HG03342 (cell line): ENCODE measurements around the gene PFKP.
"Not testable (repeated sequence)": the region's sequence is repeated elsewhere in the genome, so short reads cannot be mapped to it uniquely, and the experiment has no call there.

Experiments used
- ATAC-seq: cut with Tn5 transposase; IDR thresholded peaks from one replicate; pipeline ENCODE4 v1.9.1; 2021; ENCODE audit warnings: mild to moderate bottlenecking, moderate library complexity; ENCODE audit not compliant: unreplicated experiment

PFKP gene

DNA sequence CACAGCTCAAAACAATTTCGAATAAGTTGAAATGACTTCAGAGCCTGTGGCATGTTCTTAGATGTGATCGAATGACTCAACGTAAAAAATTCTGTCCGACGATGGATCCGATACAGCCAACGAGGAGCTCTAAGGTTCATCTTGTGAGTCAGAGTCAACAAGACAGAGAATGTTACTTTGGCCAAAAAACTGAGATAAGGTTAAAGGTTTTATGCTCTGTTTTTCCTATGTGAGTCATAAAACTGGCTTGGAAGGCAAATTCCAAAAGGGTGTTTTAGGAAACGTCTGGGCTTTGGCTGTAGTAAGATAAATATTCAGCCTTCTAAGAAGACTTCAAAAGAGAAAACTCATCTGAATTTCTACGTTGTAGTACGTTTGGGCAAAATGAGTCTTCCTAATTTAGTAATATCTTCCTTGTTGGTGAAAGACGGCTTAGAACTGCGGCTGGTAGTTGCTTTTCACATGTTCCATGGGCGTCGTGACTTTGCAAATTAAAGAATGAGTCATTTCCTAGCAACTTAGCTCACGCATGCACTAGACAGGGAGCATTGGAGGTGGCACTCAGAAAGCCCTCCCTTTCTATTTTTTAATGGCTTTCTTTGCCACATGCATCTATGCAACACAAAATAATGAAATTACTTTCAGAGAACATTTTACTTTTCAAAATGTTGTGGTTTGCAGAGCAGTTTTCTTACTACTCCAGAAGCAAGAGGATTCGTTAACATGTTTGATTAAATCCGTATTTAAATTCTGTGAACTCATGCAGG is 28.2 kb downstream of the PFKP start:
- peak; percentile 73 for ATAC-seq

DNA sequence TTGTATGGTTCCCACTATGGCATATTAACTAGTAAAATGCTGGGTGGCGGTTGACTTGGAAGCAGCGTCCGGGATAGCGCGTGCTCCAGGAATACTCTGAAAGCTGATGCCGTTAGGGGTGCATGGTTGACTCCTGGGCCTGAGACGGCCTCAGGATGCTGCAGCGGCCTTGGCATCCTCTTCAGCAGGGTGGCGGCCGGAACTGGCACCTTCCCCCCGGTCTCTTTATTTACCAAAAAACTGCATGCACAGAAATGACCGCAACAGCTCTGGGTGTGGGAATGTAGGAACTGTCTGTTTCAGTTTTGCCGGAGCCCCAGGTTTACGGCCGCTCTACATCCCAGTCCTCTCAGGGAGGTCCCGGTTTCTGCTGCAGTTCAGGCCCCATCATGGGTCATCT is 28.8 kb downstream of the PFKP start:
- no peak for ATAC-seq

DNA sequence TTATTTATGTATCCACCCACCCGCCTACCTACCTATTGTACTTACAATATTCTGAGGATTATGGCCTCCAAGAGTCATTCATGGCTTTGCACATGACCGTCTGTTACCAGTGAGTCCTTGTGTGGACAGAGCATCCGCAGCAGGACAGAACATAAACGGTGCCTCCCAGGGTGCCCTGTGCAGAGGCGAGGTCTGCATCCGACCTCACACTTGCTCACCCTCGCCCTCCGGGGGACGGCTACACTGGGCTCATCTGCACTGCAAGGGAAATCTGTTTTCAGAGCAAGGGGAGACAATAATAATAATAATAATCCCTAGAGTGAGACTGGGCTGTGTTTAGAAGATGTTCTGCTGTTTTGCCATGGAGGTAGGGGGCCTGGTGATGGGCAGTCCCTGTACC is 29.8 kb downstream of the PFKP start:
- ATAC-seq: no peak

DNA sequence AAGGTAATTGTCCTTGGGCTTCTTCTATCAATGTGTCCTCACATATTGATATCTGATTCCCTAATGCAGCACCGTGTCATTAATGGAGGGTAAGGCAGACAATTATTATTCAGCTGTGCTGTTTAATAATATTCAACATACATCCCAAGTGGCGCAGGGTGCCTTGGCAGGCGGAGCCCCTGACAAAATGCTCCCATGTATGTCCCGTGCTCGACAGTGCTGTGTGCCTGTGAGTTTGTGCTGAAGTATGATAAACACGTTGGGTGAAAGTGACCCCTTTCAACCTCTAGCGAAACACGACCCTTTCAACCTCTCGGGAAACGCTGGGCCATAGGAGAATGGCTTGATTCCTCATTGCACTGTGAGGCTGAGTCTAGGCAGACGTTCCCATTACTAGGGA is 31.3 kb downstream of the PFKP start:
- ATAC-seq: no peak

DNA sequence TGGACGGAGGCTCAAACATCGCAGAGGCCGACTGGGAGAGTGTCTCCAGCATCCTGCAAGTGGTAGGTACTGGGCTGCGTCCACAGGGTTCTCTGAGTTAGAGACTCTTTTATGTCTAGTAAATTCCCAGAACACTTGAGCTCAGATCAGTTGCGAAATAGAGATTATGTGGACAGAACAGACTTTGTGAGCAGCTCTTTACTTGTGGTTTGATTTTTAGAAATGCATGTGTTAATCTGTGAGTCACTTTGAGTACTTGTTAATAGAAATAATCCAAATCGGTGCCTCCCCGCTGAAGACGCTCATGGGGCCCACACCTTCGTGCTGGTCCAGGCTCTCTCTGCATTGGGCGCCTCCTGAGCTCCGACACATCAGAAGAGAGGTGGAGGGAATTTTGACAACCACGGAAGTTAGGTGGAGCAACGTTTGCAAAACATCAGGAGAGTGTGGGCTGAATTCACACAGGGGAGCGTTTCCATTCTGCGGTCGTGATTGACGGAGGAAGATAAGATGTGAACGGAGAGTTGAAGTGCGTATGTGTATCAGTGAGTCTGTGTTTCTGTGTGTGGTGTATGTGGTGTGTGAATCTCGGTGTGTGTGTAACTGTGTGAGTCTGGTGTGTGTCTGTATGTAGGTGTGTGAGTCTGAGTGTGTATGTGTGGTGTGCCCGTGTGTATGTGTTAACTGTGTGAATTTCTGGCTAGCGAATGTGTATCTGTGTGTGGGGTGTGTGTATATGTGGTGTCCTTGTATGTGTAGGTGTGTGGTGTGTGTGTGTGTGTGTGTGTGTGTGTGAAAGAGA is 32.1 kb downstream of the PFKP start:
- ATAC-seq: no peak

DNA sequence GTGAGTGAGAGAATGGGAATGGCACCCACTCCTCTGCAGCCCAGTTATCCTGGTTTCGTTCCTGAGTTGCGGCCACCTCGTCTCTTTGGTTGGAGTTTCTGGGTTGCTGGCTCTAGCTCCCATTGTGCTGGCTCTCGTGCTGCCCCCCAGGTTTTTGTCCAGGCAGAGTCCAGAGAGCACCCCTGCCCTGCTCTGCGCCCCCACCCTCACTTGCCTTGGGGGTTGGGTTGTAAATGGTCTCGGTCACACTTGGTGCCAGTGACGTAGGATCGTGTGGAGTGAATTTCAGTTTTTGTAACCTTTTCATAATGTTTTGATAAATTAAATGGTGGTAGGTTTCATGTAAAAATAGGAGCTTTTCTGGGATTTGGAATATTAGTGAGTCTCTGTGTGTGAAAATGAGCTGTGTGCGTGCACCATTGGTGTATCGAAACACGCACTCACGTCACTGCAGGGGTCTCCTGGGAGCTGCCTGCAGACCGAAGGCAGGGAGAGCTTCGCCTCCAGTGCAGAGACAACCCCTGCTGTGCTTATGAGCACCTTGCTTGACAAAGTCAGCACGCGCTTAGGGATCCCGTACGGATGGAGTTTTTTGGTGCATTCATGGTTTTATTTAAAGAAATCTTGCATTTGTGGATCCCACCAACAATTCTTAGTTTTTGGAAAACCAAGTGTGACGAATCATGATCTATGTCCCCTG is 32.9 kb downstream of the PFKP start:
- no peak for ATAC-seq

DNA sequence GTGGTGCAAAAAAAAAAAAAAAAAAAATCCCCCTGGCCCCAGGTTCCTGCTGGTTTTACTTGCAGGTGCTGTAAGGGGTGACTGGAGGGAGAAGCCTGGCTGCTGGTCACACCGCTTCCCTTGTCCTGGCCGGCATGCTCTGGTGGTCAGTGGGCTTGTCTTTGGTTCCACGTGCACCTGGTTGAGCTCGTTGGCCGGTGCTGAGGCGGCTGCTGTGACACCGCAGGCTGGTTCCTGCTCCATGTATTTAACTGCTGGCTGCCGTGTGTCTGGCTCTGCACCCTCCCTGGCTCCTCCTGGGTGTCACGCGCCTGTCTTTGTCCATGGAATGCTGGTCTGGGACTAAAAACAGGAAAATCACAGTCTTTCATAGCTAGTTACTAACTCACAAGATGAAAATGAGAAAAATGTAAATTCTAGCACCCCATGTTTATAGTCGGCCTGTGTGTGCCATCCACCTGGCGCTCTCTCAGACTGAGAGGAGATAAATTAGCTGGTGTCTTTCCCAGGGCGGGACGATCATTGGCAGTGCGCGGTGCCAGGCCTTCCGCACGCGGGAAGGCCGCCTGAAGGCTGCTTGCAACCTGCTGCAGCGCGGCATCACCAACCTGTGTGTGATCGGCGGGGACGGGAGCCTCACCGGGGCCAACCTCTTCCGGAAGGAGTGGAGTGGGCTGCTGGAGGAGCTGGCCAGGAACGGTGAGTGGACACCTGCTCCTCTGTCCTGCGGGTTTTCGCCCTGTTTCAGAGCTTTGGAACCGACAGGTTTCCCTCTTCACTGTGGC is 33.7 kb downstream of the PFKP start:
- ATAC-seq: no peak

DNA sequence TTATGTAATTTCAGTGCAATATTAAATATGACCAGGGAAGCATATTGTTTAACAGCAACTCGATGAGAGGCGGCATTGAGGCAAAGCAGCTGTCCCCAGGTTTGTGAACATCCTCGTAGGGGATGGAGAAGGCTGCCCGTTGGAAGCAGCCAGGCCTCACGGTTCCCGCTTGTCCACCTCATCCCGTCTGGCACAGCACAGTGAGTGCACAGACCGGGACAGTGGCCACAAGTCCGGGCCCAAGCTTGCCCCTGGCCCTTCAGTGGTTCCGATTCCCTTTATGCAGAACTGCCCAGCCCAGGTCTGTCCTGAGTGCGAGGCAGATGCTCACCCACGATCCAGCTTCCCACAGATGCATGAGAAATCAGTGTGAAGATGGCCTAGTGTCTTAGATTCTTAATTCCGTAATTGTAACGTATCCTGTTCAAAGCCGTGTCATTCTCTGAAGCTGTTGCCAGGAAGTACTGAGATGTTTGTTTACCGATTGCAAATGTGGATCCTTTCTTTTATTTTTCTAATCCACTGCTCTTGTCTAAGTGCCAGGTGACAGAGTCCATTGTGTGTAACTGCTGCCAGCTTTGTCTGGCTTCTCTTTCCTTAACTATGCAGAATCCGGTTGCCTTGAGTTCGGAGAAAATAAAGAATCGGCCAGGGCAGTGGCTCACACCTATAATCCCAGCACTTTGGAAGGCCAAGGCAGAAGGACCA is 35.5 kb downstream of the PFKP start:
- no peak for ATAC-seq

DNA sequence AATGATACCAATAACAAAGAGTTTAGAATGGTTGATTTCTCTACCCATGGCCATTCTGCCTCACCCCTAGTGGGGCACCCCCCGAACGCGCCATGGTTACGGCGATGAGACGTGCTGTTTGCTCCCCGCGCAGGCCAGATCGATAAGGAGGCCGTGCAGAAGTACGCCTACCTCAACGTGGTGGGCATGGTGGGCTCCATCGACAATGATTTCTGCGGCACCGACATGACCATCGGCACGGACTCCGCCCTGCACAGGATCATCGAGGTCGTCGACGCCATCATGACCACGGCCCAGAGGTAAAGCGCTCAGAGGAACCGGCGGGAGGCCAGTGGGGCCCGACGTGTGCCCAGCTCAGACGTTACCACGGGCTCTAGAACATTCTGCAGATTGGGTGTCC is 36.3 kb downstream of the PFKP start:
- no peak for ATAC-seq

DNA sequence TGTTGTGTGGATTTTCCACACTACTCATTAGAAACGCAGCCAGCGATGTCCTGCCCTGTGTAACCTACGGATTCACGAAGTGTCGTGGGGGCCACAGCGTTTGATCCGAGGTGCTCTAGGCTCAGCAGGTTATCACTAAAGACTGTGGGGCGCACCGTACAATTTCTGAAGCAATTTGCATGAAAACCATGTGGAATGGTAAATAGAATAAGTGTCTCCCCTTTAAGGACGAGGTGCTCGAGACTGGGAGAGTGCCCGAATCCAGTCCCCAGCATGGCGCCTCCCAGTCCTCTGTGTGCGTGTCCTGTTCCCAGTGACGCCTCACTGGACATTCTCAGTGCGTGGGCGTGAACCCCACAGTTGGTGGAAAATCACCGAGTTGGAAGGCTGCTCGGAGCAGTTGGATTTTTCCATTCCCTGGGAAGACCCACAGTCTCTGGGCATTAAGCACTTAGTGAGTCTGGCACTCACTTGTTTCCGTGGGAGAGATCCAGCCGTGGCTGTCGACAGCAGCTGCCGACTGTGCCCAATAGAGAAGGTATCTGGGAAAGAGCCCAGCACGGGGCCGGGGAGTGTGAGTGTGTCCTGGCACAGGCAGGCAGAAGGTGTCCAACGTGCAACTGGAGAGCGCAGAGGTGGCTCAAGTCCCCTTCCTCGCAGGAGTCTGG is 37.0 kb downstream of the PFKP start:
- no peak for ATAC-seq

DNA sequence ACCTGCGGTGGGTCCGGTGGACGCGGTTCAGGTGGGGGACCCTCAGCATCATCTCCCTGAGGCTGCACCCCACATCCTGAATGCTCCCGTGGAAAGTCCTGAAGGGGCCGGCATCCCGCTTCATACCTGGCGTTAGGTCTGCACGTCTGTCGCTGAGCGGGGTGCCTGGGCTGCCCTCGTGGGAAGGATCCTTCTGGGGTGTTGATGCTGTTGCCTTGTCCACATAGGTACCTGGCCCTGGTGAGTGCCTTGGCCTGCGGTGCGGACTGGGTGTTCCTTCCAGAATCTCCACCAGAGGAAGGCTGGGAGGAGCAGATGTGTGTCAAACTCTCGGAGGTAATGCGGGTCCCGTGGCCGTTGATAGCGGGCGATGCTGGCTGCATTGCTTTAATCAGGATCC is 37.8 kb downstream of the PFKP start:
- ATAC-seq: no peak

DNA sequence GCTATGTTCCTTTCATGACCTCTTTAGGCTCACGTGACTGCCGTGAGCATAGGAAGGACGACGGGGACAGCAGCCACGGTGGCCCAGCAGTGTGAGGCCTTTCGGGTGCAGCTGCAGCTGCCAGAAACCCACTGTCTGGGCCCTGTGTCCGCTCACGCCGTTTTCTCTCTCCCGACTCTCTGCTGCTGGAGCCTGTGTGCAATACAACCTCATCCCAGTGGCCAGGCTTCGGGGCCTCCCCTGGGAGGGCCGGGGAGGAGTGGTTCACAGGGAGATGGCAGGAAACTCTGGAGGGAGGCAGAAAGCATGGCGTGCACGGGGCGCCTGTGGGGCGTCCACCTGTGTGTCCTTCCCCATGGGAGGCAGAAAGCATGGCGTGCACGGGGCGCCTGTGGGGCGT is 38.6 kb downstream of the PFKP start:
- ATAC-seq: no peak

DNA sequence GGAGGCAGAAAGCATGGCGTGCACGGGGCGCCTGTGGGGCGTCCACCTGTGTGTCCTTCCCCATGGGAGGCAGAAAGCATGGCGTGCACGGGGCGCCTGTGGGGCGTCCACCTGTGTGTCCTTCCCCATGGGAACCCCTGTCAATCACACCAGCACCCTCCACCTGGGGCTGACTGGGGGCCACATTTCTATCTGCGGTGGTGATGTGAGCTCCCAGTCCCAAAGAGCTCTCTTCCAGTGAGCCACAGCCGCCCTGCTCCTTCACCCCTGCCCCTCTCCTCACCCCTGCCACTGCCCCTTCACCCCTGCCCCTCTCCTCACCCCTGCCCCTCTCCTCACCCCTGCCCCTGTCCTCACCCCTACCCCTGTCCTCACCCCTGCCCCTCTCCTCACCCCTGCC is 39.0 kb downstream of the PFKP start:
- not testable (repeated sequence) for ATAC-seq

DNA sequence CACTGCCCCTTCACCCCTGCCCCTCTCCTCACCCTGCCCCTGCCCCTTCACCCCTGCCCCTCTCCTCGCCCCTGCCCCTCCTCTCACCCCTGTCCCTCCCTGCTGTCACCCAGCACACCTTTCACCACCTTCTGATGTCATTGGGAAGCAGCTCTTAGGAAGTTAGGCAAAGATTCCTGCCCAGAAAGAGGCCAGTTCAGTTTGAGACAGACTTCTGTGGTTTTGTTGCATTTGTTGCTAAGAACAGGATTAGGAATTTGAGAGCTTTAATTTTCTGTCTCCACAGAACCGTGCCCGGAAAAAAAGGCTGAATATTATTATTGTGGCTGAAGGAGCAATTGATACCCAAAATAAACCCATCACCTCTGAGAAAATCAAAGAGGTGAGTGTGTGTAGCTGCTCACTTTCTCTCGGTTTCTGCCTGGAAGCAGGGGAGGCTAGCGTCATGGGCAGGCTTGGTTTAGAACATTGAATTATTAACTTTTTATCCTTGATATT is 39.6 kb downstream of the PFKP start:
- no peak for ATAC-seq

DNA sequence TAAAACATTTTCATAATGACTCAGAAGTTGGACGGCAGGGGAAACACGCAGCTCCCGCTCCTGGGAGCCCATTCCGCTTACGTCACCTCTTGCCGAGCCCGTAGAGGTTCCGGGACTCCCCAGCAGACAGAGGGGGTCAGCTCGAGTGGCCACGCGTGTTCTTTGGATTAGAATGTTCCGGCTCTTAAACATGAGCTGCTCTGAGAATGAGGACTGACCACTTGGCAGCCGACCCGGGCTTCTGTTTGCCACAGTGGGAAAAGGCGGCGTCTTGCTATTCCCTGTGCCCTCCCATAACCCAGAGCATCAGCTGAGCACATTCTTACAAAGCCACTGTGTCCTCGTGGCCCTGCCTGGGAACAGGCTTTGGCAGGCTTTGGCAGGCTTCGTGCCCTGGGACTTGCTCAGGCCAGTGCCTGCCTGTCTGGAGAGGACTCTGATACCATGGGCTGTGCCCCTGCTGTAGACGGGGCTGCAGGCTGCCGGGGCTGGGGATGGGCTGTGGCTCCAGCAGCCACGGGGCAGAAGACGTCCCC is 40.1 kb downstream of the PFKP start:
- ATAC-seq: no peak

DNA sequence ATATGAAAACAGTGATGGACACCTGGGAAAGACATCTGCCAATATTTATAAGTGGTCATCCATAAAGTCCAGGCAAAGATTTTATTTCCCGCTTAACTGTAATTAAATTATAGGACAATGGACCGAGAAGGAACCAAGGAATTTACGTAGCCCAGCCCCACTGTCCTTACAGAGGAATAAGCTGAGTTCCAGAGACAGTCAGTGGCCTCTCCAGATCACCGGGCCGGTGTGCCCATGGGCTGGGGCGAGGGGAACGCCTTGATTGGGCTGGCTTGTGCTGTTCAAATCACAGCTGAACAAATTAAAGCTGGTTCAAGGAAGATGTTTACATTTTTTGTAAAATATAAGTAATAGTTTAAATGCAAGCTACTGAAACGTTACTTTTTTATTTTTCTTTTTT is 40.7 kb downstream of the PFKP start:
- no peak for ATAC-seq

DNA sequence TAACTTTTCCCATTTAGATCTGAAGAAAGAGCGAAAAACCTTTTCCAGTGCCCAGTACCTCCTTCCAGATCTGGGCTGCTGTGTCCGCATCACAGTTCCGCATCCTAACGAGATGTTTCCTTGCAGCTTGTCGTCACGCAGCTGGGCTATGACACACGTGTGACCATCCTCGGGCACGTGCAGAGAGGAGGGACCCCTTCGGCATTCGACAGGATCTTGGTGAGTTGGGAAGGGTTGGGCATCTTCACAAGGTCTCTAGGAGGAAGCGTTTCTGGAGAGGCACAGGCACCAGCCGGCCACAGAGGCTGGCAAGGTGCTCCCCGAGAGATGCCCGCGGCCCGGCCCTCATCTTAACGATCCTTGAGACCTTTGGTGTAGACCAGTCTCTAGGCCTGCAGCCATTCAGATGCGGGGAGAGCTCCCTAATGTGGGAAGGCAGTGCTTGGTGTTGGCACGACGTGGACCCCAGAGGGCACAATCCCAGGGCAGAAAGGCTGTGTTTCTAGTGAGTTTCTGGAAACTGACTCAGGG is 41.3 kb downstream of the PFKP start:
- no peak for ATAC-seq

DNA sequence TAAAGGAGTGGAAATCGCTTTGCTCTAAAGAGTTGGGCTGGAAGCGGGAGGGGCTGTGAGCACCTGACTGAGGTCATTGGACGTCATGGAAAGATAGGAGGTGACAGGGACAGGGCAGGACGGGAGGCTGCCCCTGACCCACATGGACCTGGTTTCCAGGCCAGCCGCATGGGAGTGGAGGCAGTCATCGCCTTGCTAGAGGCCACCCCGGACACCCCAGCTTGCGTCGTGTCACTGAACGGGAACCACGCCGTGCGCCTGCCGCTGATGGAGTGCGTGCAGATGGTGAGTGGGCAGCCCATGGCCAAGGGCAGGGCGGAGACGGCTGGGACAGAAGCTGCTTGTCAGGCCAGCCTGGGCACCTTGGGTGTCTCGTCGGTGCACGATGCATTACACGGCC is 41.8 kb downstream of the PFKP start:
- ATAC-seq: no peak

DNA sequence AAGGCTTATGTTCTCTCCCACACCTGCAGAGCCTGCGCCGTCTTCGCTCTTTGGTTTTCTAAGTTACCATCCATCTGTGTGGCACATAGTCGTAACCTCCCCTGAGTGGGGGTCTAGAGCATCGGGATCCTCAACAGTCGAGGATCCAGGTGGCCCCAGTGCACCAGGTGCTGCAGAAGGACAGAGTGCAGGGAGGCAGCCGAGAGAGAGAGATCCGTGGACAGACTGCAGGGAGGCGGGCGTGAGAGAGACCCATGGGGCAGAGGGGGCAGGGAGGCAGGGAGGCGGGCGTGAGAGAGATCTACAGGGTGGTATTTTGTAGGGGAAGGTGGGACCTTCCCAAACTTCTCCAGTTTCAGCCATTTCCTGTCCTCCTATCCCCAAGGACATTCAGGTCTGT is 42.3 kb downstream of the PFKP start:
- no peak for ATAC-seq
